Large intestine (tissue), 3 donors: ENCODE data around the gene DNAH6. TPM values are rescaled to one million over a fixed set of nuclear protein-coding genes. Genes with fewer than 3 reads are reported as not detected.

Source experiments
- DNase-seq, 2 donors: peaks; one replicate each; pipeline versions ENCODE4 v3.0.0 to v3.0.0-alpha.2; 2013
- H3K27ac ChIP-seq: one replicate; pipeline ENCODE4 v1.5.1; 2013; ENCODE audit warnings: low read length
- H3K27me3 ChIP-seq: 2 replicates; pipeline ENCODE4 v1.6.1; 2013; ENCODE audit warnings: low read length; ENCODE audit not compliant: control insufficient read depth, insufficient read depth
- H3K36me3 ChIP-seq: 2 replicates; pipeline ENCODE4 v1.6.1; 2013; ENCODE audit warnings: low read length; ENCODE audit not compliant: control insufficient read depth, insufficient read depth
- H3K4me1 ChIP-seq: one replicate; pipeline ENCODE4 v1.6.1; 2013; ENCODE audit warnings: low read length; ENCODE audit not compliant: control insufficient read depth, insufficient read depth
- H3K4me3 ChIP-seq: one replicate; pipeline ENCODE4 v1.5.1; 2013; ENCODE audit warnings: low read length
- H3K9me3 ChIP-seq: one replicate; pipeline ENCODE4 v1.6.1; 2013; ENCODE audit warnings: mild to moderate bottlenecking, low read depth, low read length, moderate library complexity; ENCODE audit not compliant: control insufficient read depth
- WGBS: methylation state at CpG from one replicate; pipeline ENCODE4 v1.1.5; 2013; ENCODE audit warnings: low lambda C conversion rate; ENCODE audit not compliant: insufficient coverage; 5-methylcytosine and 5-hydroxymethylcytosine counted together
- polyA plus RNA-seq: library from polyadenylated mRNA; unstranded; fragments of 120-200 nt; gene quantifications from one replicate; pipeline ENCODE4 v1.2.1, GENCODE V29; 2013

The DNAH6 gene
- polyA plus RNA-seq, 1 donor, result 1.6 TPM

- WGBS, result 100% methylated on average over 4 of the region's 4 CpGs
- Histone ChIP-seq H3K4me1 (no peaks in the 10 kb centered on the region), H3K4me3 (no peak overlapping the region), H3K27ac (no peak overlapping the region), H3K27me3 (no peaks in the 10 kb centered on the region), H3K9me3 (no peaks in the 10 kb centered on the region), H3K36me3 (no peaks in the 10 kb centered on the region)
- DNase-seq, result peak; percentile 13 to 27
Observed at GRCh38 chr2:84807063-84807485, 290.8 kb downstream of the DNAH6 start.

DNA sequence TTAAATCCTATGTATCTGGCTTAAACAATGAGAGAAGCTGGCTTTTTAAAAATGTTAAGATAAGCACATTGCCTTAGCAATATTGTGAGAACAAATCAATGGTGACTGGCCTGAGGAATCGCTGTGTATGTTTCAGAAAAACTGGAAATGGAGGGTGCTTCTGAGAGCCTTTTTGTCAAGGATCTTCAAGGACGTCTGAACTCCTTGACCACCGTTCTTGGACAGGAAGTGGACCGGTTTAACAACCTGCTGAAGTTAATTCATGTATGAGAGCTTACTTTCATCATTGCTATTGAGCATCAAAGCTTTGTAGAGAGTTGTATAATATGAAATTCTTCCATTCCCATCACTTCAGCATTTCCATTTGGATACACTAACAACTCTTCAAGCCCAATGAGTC, 292.0 kb downstream of the DNAH6 start:
- H3K4me1 ChIP-seq, result no peaks in the 10 kb centered on the region
- no peaks in the 10 kb centered on the region for H3K27me3 ChIP-seq
- no peak overlapping the region for H3K4me3 ChIP-seq
- no peak for DNase-seq
- H3K27ac ChIP-seq, result no peak overlapping the region
- WGBS, result no CpG with 5 or more reads among the region's 4 CpGs
- H3K36me3 ChIP-seq, result no peaks in the 10 kb centered on the region
- H3K9me3 ChIP-seq, result no peaks in the 10 kb centered on the region

- no peak overlapping the region for H3K4me3 ChIP-seq
- no CpG with 5 or more reads among the region's 6 CpGs for WGBS
- H3K27me3 ChIP-seq, result no peaks in the 10 kb centered on the region
- DNase-seq, result no peak
- no peak overlapping the region for H3K27ac ChIP-seq
- H3K9me3 ChIP-seq, result no peaks in the 10 kb centered on the region
- H3K4me1 ChIP-seq, result no peaks in the 10 kb centered on the region
- H3K36me3 ChIP-seq, result no peaks in the 10 kb centered on the region
Observed at GRCh38 chr2:84811839-84812431, 295.6 kb downstream of the DNAH6 start.

GRCh38 chr2:84815146-84815545, 298.8 kb downstream of the DNAH6 start:
- Histone ChIP-seq H3K4me1 (no peaks in the 10 kb centered on the region), H3K4me3 (no peak overlapping the region), H3K9me3 (no peaks in the 10 kb centered on the region), H3K27me3 (no peaks in the 10 kb centered on the region), H3K27ac (no peak overlapping the region), H3K36me3 (no peaks in the 10 kb centered on the region)
- no peak for DNase-seq
- 100% methylated on average over 1 of the region's 3 CpGs for WGBS

GRCh38 chr2:84816426-84817026, 300.2 kb downstream of the DNAH6 start:
- Histone ChIP-seq H3K9me3 (no peaks in the 10 kb centered on the region), H3K27me3 (no peaks in the 10 kb centered on the region), H3K4me1 (no peaks in the 10 kb centered on the region), H3K4me3 (no peak overlapping the region), H3K36me3 (no peaks in the 10 kb centered on the region), H3K27ac (no peak overlapping the region)
- 92% methylated on average over 1 of the region's 6 CpGs for WGBS
- no peak for DNase-seq

GRCh38 chr2:84817239-84817655, 300.9 kb downstream of the DNAH6 start:
- Histone ChIP-seq H3K36me3 (peaks cover 3% of the 10 kb centered on the region), H3K4me3 (no peak overlapping the region), H3K4me1 (no peaks in the 10 kb centered on the region), H3K9me3 (no peaks in the 10 kb centered on the region), H3K27me3 (no peaks in the 10 kb centered on the region), H3K27ac (no peak overlapping the region)
- no peak for DNase-seq
- 100% methylated on average over 1 of the region's 2 CpGs for WGBS

GRCh38 chr2:84821806-84822205, 305.5 kb downstream of the DNAH6 start:
- Histone ChIP-seq H3K27ac (no peak overlapping the region), H3K4me1 (no peaks in the 10 kb centered on the region), H3K27me3 (no peaks in the 10 kb centered on the region), H3K4me3 (no peak overlapping the region), H3K9me3 (no peaks in the 10 kb centered on the region), H3K36me3 (peaks cover 5% of the 10 kb centered on the region)
- no peak for DNase-seq
- no CpG with 5 or more reads among the region's 7 CpGs for WGBS

DNA sequence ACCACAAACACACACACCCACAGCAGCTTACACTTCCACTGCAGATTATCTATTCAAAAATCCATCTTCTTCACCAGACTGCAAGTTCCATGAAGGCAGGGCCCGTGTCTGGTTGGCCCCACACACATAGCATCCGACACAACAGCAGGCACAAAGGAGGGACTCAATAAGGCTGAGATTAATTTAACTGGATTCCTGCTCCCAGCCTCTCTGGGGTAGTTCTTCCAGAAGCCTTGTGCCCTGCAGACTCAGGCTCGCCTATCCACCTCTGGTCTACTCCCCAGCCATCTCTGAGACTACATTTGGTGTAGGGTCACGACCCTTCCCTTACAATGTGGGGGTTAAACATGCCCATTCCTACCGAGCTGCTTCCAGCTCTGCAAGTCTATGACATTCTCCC, 306.9 kb downstream of the DNAH6 start:
- 70% methylated on average over 2 of the region's 5 CpGs for WGBS
- peaks cover 5% of the 10 kb centered on the region for H3K36me3 ChIP-seq
- no peaks in the 10 kb centered on the region for H3K27me3 ChIP-seq
- H3K27ac ChIP-seq, result no peak overlapping the region
- H3K9me3 ChIP-seq, result no peaks in the 10 kb centered on the region
- no peak for DNase-seq
- no peak overlapping the region for H3K4me3 ChIP-seq
- no peaks in the 10 kb centered on the region for H3K4me1 ChIP-seq

DNA sequence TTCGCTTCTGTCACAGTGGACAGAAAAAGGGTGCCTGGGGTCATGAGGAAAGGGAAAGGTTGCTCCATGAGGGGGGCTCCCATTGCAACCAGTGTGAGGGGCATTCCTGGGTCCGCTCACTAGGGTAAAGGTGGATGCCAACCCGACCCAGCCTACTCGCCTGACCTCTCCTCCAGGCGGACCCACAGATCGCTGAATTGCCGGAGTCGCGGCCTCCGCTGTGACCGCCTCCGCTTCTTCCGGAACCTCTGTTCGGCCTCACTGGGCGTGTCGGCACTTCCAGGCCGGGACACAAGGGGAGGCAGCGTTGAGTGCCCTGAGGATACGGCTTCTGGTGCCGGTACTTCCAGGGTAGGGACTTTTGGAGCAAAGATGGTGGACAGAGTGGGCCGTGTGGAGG, 307.5 kb downstream of the DNAH6 start:
- no peaks in the 10 kb centered on the region for H3K4me1 ChIP-seq
- WGBS, result no CpG with 5 or more reads among the region's 21 CpGs

GRCh38 chr2:84827978-84828575, 311.8 kb downstream of the DNAH6 start:
- Histone ChIP-seq H3K4me1 (no peaks in the 10 kb centered on the region), H3K9me3 (no peaks in the 10 kb centered on the region), H3K36me3 (no peaks in the 10 kb centered on the region), H3K27ac (no peak overlapping the region), H3K27me3 (no peaks in the 10 kb centered on the region), H3K4me3 (no peak overlapping the region)
- no peak for DNase-seq
- WGBS, result no CpG with 5 or more reads among the region's 2 CpGs

More for the DNA sequence above, 307.5 kb downstream of the DNAH6 start:
- no peak for DNase-seq
- Histone ChIP-seq H3K36me3 (peaks cover 5% of the 10 kb centered on the region), H3K4me3 (no peak overlapping the region), H3K9me3 (no peaks in the 10 kb centered on the region), H3K27me3 (no peaks in the 10 kb centered on the region), H3K27ac (no peak overlapping the region)

GRCh38 chr2:84829693-84830092, 313.4 kb downstream of the DNAH6 start:
- no peak for DNase-seq
- Histone ChIP-seq H3K27me3 (no peaks in the 10 kb centered on the region), H3K27ac (no peak overlapping the region), H3K4me1 (no peaks in the 10 kb centered on the region), H3K36me3 (no peaks in the 10 kb centered on the region), H3K9me3 (no peaks in the 10 kb centered on the region), H3K4me3 (no peak overlapping the region)
- WGBS, result no CpG with 5 or more reads among the region's 2 CpGs
